Measurements from ENCODE around the gene WDR81. TPM values are rescaled to one million over a fixed set of nuclear protein-coding genes. Genes with fewer than 3 reads are reported as not detected.
"Not testable (repeated sequence)": the region's sequence is repeated elsewhere in the genome, so short reads cannot be mapped to it uniquely, and the experiment has no call there.

The WDR81 gene
- total RNA-seq, 2 experiments from 2014 or later = 19.1 to 24.4 TPM

GRCh38 chr17:1705004-1705403, 19.5 kb upstream of the WDR81 start:
- no peak overlapping the region for H3K4me3 ChIP-seq (ENCODE audit: low read depth, low read length, poor library complexity, severe bottlenecking)
- no peak overlapping the region for H3K27ac ChIP-seq (ENCODE audit: low read depth, low read length, poor library complexity, severe bottlenecking)
- DNase-seq (ENCODE audit: low spot score) = no peak
- no peak overlapping the region for H2AFZ ChIP-seq (ENCODE audit: low read length)
- H3K4me1 ChIP-seq (ENCODE audit: insufficient read depth, low read length, poor library complexity, severe bottlenecking) = no peaks in the 10 kb centered on the region
- no TSS peak for BruUV-seq (replicated peaks)
- intact Hi-C loops (cut with micrococcal nuclease; ENCODE audit: unreplicated experiment) = no loop called here
- H3K9me3 ChIP-seq (ENCODE audit: low read length) = no peaks in the 10 kb centered on the region
- CTCF ChIA-PET (ENCODE audit: unreplicated experiment) = no interaction called here
- no peak overlapping the region for H3K4me2 ChIP-seq (ENCODE audit: low read length)
- POLR2A ChIA-PET = no interaction called here
- no peaks in the 10 kb centered on the region for H3K36me3 ChIP-seq (ENCODE audit: insufficient read depth, low read length)
- H3K79me2 ChIP-seq (ENCODE audit: insufficient read depth, low read depth, low read length) = no peaks in the 10 kb centered on the region
- no peak for TF ChIP-seq CTCF (conservative IDR thresholded peaks at IDR 0.05; ENCODE audit: low read length)
- TF ChIP-seq EZH2phosphoT487 (IDR thresholded peaks at IDR 0.05; ENCODE audit: borderline replicate concordance, low read depth, low read length) = no peak
- H4K20me1 ChIP-seq (ENCODE audit: insufficient read depth, low read length) = no peaks in the 10 kb centered on the region
- H3K9me2 ChIP-seq (ENCODE audit: insufficient read depth, low read length) = no peaks in the 10 kb centered on the region

GRCh38 chr17:1707107-1707506, 17.4 kb upstream of the WDR81 start:
- POLR2A ChIA-PET = no interaction called here
- BruUV-seq (replicated peaks) = no TSS peak
- no peak overlapping the region for H3K27ac ChIP-seq (ENCODE audit: low read depth, low read length, poor library complexity, severe bottlenecking)

GRCh38 chr17:1708791-1709346, 15.6 kb upstream of the WDR81 start:
- H3K4me3 ChIP-seq (ENCODE audit: low read depth, low read length, poor library complexity, severe bottlenecking); H3K9me3 ChIP-seq (ENCODE audit: low read length); H3K9me2 ChIP-seq (ENCODE audit: insufficient read depth, low read length); H3K4me1 ChIP-seq (ENCODE audit: insufficient read depth, low read length, poor library complexity, severe bottlenecking); H4K20me1 ChIP-seq (ENCODE audit: insufficient read depth, low read length); H3K27ac ChIP-seq (ENCODE audit: low read depth, low read length, poor library complexity, severe bottlenecking); BruUV-seq (replicated peaks); DNase-seq (ENCODE audit: low spot score); POLR2A ChIA-PET; H3K36me3 ChIP-seq (ENCODE audit: insufficient read depth, low read length); CTCF ChIA-PET (ENCODE audit: unreplicated experiment); intact Hi-C loops (cut with micrococcal nuclease; ENCODE audit: unreplicated experiment); H3K79me2 ChIP-seq (ENCODE audit: insufficient read depth, low read depth, low read length); H2AFZ ChIP-seq (ENCODE audit: low read length); H3K4me2 ChIP-seq (ENCODE audit: low read length): not testable (repeated sequence)

More at GRCh38 chr17:1707107-1707506, 17.4 kb upstream of the WDR81 start:
- Histone ChIP-seq H3K4me3 (ENCODE audit: low read depth, low read length, poor library complexity, severe bottlenecking) (no peak overlapping the region), H3K36me3 (ENCODE audit: insufficient read depth, low read length) (no peaks in the 10 kb centered on the region), H3K9me2 (ENCODE audit: insufficient read depth, low read length) (no peaks in the 10 kb centered on the region), H2AFZ (ENCODE audit: low read length) (no peak overlapping the region), H3K4me2 (ENCODE audit: low read length) (no peak overlapping the region), H3K79me2 (ENCODE audit: insufficient read depth, low read depth, low read length) (no peaks in the 10 kb centered on the region), H4K20me1 (ENCODE audit: insufficient read depth, low read length) (no peaks in the 10 kb centered on the region), H3K9me3 (ENCODE audit: low read length) (no peaks in the 10 kb centered on the region), H3K4me1 (ENCODE audit: insufficient read depth, low read length, poor library complexity, severe bottlenecking) (no peaks in the 10 kb centered on the region)
- intact Hi-C loops (cut with micrococcal nuclease; ENCODE audit: unreplicated experiment) = no loop called here
- CTCF ChIA-PET (ENCODE audit: unreplicated experiment) = no interaction called here
- DNase-seq (ENCODE audit: low spot score) = no peak
- TF ChIP-seq EZH2phosphoT487 (IDR thresholded peaks at IDR 0.05; ENCODE audit: borderline replicate concordance, low read depth, low read length) = no peak
- TF ChIP-seq CTCF (conservative IDR thresholded peaks at IDR 0.05; ENCODE audit: low read length) = no peak

Measured in OCI-LY7 (cell line).